GM21381 (cell line): ENCODE data around the gene FGF14.

ENCODE experiments used
- ATAC-seq: cut with Tn5 transposase; IDR thresholded peaks from one replicate; pipeline ENCODE4 v1.9.1; 2021; ENCODE audit warnings: mild to moderate bottlenecking, moderate library complexity; ENCODE audit not compliant: unreplicated experiment

Gene FGF14

GRCh38 chr13:101942535-101943157, 459.2 kb downstream of the FGF14 start:
- ATAC-seq = no peak

GRCh38 chr13:101942038-101942437, 459.8 kb downstream of the FGF14 start:
- ATAC-seq = peak; percentile 60

- ATAC-seq = no peak
Measured at GRCh38 chr13:101941095-101941783, 460.6 kb downstream of the FGF14 start.

GRCh38 chr13:101939370-101939769, 462.5 kb downstream of the FGF14 start:
- ATAC-seq = no peak

GRCh38 chr13:101935828-101936227, 466.0 kb downstream of the FGF14 start:
- no peak for ATAC-seq

- ATAC-seq = no peak
Measured at GRCh38 chr13:101931186-101931585, 470.7 kb downstream of the FGF14 start.

- no peak for ATAC-seq
Measured at GRCh38 chr13:101930331-101930730, 471.5 kb downstream of the FGF14 start.

GRCh38 chr13:101925731-101926130, 476.1 kb downstream of the FGF14 start:
- ATAC-seq = no peak

GRCh38 chr13:101919541-101920181, 482.2 kb downstream of the FGF14 start:
- ATAC-seq = no peak

GRCh38 chr13:101917833-101918661, 483.8 kb downstream of the FGF14 start:
- no peak for ATAC-seq

- ATAC-seq = no peak
Measured at GRCh38 chr13:101917475-101917810, 484.4 kb downstream of the FGF14 start.

- no peak for ATAC-seq
Measured at GRCh38 chr13:101916775-101917474, 484.9 kb downstream of the FGF14 start.

- no peak for ATAC-seq
Measured at GRCh38 chr13:101916108-101916774, 485.6 kb downstream of the FGF14 start.

- no peak for ATAC-seq
Measured at GRCh38 chr13:101915755-101916107, 486.1 kb downstream of the FGF14 start.

- ATAC-seq = no peak
Measured at GRCh38 chr13:101915331-101915730, 486.5 kb downstream of the FGF14 start.

- no peak for ATAC-seq
Measured at GRCh38 chr13:101911752-101912151, 490.1 kb downstream of the FGF14 start.

GRCh38 chr13:101903890-101904289, 498.0 kb downstream of the FGF14 start:
- ATAC-seq = no peak

- ATAC-seq = no peak
Measured at GRCh38 chr13:101898676-101899075, 503.2 kb downstream of the FGF14 start.

- no peak for ATAC-seq
Measured at GRCh38 chr13:101896541-101896940, 505.3 kb downstream of the FGF14 start.

- no peak for ATAC-seq
Measured at GRCh38 chr13:101893021-101893420, 508.8 kb downstream of the FGF14 start.
